OCI-LY1 (cell line): ENCODE data around the gene HTR6.
"Not testable (repeated sequence)": the region's sequence is repeated elsewhere in the genome, so short reads cannot be mapped to it uniquely, and the experiment has no call there.

Experiments used
- H2AFZ ChIP-seq: fragments of 200-600 bp; sonication (generic), shearing (Covaris generic); 2 replicates; pipeline ENCODE4 v1.6.0; 2014; ENCODE audit warnings: antibody characterized with exemption, mild to moderate bottlenecking, low read length
- H3F3A ChIP-seq: fragments of 200-600 bp; sonication (generic), shearing (Covaris generic); 2 replicates; pipeline ENCODE4 v1.6.0; 2014; ENCODE audit warnings: mild to moderate bottlenecking, antibody characterized with exemption, low read length, moderate library complexity; ENCODE audit not compliant: insufficient read depth
- H3K27ac ChIP-seq: fragments of 200-600 bp; sonication (generic); 2 replicates; pipeline ENCODE4 v1.5.1; 2014; ENCODE audit warnings: low read length, mixed run types, mild to moderate bottlenecking, low read depth; ENCODE audit not compliant: poor library complexity, severe bottlenecking
- H3K27me3 ChIP-seq: fragments of 200-600 bp; sonication (generic); 2 replicates; pipeline ENCODE4 v1.6.0; 2014; ENCODE audit warnings: antibody characterized with exemption, mild to moderate bottlenecking, low read length, moderate library complexity; ENCODE audit not compliant: insufficient read depth
- H3K36me3 ChIP-seq: fragments of 200-600 bp; sonication (generic); 2 replicates; pipeline ENCODE4 v1.6.1; 2014; ENCODE audit warnings: mild to moderate bottlenecking, antibody characterized with exemption, low read length, moderate library complexity, mixed read lengths; ENCODE audit not compliant: insufficient read depth
- H3K4me1 ChIP-seq: fragments of 200-600 bp; sonication (generic); 2 replicates; pipeline ENCODE4 v1.5.1; 2014; ENCODE audit warnings: mild to moderate bottlenecking, low read length, moderate library complexity; ENCODE audit not compliant: insufficient read depth, severe bottlenecking
- H3K4me2 ChIP-seq: fragments of 200-600 bp; sonication (generic), shearing (Covaris generic); 2 replicates; pipeline ENCODE4 v1.6.1; 2014; ENCODE audit warnings: low read length
- H3K4me3 ChIP-seq: fragments of 200-600 bp; sonication (generic); 2 replicates; pipeline ENCODE4 v1.5.1; 2014; ENCODE audit warnings: low read length, low read depth, mild to moderate bottlenecking, mixed read lengths; ENCODE audit not compliant: poor library complexity, severe bottlenecking
- H3K79me2 ChIP-seq: fragments of 200-600 bp; shearing (Covaris generic); 2 replicates; pipeline ENCODE4 v1.6.1; 2016; ENCODE audit warnings: mixed run types, low read length, mixed read lengths; ENCODE audit not compliant: insufficient read depth
- H3K9ac ChIP-seq: fragments of 200-600 bp; sonication (generic), shearing (Covaris generic); 2 replicates; pipeline ENCODE4 v1.6.1; 2014; ENCODE audit warnings: mild to moderate bottlenecking, low read length, mixed read lengths
- H3K9me2 ChIP-seq: fragments of 200-600 bp; sonication (generic), shearing (Covaris generic); 2 replicates; pipeline ENCODE4 v1.6.1; 2014; ENCODE audit warnings: low read depth, mild to moderate bottlenecking, low read length, mixed read lengths
- H3K9me3 ChIP-seq: fragments of 200-600 bp; shearing (Covaris generic); 2 replicates; pipeline ENCODE4 v1.6.1; 2014; ENCODE audit warnings: low read length, mixed read lengths
- H4K20me1 ChIP-seq: fragments of 200-600 bp; sonication (generic), shearing (Covaris generic); 2 replicates; pipeline ENCODE4 v1.6.0; 2016; ENCODE audit warnings: mild to moderate bottlenecking, low read length; ENCODE audit not compliant: insufficient read depth
- EZH2 ChIP-seq: fragments of 200-600 bp; sonication (generic), shearing (Covaris generic); IDR thresholded peaks from 2 replicates; pipeline ENCODE4 v1.8.0; 2017; ENCODE audit warnings: borderline replicate concordance, mixed run types, mild to moderate bottlenecking, antibody characterized with exemption, low read length, moderate library complexity, mixed read lengths
- TF ChIP-seq, protein P1 (sequence below): fragments of 200-600 bp; sonication (generic), shearing (Covaris generic); IDR thresholded peaks from 2 replicates; pipeline ENCODE4 v1.5.1; 2017; ENCODE audit warnings: mild to moderate bottlenecking, antibody characterized with exemption, low read length, moderate library complexity, mixed read lengths

Gene HTR6

GRCh38 chr1:19629357-19629756, 35.3 kb upstream of the HTR6 start:
- no peak overlapping the region for H3K4me3 ChIP-seq
- no peak overlapping the region for H3K4me2 ChIP-seq
- no peaks in the 10 kb centered on the region for H4K20me1 ChIP-seq
- no peak for TF ChIP-seq EZH2
- TF ChIP-seq, protein P1, sequence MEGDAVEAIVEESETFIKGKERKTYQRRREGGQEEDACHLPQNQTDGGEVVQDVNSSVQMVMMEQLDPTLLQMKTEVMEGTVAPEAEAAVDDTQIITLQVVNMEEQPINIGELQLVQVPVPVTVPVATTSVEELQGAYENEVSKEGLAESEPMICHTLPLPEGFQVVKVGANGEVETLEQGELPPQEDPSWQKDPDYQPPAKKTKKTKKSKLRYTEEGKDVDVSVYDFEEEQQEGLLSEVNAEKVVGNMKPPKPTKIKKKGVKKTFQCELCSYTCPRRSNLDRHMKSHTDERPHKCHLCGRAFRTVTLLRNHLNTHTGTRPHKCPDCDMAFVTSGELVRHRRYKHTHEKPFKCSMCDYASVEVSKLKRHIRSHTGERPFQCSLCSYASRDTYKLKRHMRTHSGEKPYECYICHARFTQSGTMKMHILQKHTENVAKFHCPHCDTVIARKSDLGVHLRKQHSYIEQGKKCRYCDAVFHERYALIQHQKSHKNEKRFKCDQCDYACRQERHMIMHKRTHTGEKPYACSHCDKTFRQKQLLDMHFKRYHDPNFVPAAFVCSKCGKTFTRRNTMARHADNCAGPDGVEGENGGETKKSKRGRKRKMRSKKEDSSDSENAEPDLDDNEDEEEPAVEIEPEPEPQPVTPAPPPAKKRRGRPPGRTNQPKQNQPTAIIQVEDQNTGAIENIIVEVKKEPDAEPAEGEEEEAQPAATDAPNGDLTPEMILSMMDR = no peak
- no peaks in the 10 kb centered on the region for H3F3A ChIP-seq
- no peaks in the 10 kb centered on the region for H3K9me3 ChIP-seq
- no peaks in the 10 kb centered on the region for H3K79me2 ChIP-seq
- H3K9ac ChIP-seq = no peak overlapping the region
- H3K9me2 ChIP-seq = no peaks in the 10 kb centered on the region
- H3K27me3 ChIP-seq = no peaks in the 10 kb centered on the region
- H3K27ac ChIP-seq = no peak overlapping the region
- H3K4me1 ChIP-seq = no peaks in the 10 kb centered on the region
- no peak overlapping the region for H2AFZ ChIP-seq
- H3K36me3 ChIP-seq = peaks cover 46% of the 10 kb centered on the region

GRCh38 chr1:19630192-19630591, 34.5 kb upstream of the HTR6 start:
- H3K4me3 ChIP-seq = not testable (repeated sequence)

DNA sequence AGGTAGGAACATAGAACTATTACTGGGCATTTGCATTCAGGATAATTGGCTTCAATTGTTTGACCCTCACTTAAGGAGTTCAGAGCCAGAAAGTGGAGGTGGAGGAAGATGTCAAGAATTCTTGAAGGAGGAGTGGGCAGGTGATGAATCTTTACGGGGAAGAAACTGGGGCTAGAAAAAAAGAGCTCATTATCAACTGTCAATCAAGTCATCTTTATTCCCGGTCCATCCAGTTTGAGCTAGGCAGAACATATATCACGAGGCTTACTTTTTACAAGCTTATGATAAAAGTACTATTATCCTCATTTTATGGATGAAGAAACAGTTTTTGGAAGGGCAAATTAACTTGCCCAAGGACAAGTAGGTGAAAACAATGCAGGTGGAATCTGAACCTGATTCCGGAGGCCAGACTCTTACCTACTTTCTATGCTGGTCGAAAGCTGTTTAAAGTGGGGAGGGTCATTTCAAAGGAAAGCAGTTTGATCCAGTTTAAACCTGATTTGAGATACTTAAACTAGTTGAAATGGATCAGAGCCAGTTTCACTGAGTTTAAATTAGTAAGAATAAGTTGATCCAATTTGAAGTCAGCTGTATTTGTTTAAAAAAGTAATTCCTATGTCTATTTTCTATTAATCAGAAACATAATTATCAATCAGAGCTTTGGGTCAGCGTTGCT, 33.8 kb upstream of the HTR6 start:
- no peaks in the 10 kb centered on the region for H3K4me1 ChIP-seq

More at GRCh38 chr1:19630192-19630591, 34.5 kb upstream of the HTR6 start:
- H3K9ac ChIP-seq, H3K9me2 ChIP-seq, H2AFZ ChIP-seq, H3F3A ChIP-seq, H3K4me1 ChIP-seq, H4K20me1 ChIP-seq, H3K27me3 ChIP-seq, H3K9me3 ChIP-seq, H3K79me2 ChIP-seq, H3K4me2 ChIP-seq, H3K27ac ChIP-seq: not testable (repeated sequence)
- H3K36me3 ChIP-seq = peaks cover 38% of the 10 kb centered on the region

More for the DNA sequence above, 33.8 kb upstream of the HTR6 start:
- H3K79me2 ChIP-seq = no peaks in the 10 kb centered on the region
- TF ChIP-seq, protein P1 = no peak
- TF ChIP-seq EZH2 = no peak
- H3K27ac ChIP-seq = no peak overlapping the region
- H3F3A ChIP-seq = no peaks in the 10 kb centered on the region
- H3K27me3 ChIP-seq = no peaks in the 10 kb centered on the region
- no peaks in the 10 kb centered on the region for H4K20me1 ChIP-seq
- no peaks in the 10 kb centered on the region for H3K9me3 ChIP-seq
- no peak overlapping the region for H3K4me3 ChIP-seq
- H2AFZ ChIP-seq = no peak overlapping the region
- no peaks in the 10 kb centered on the region for H3K9me2 ChIP-seq
- H3K9ac ChIP-seq = no peak overlapping the region
- no peak overlapping the region for H3K4me2 ChIP-seq
- peaks cover 31% of the 10 kb centered on the region for H3K36me3 ChIP-seq
